Suppressor macrophage treated with lipopolysaccharide for 1 hour (primary cell): ENCODE data around the gene HGFAC.
"Not testable (repeated sequence)": the region's sequence is repeated elsewhere in the genome, so short reads cannot be mapped to it uniquely, and the experiment has no call there.

Source experiments
- DNase-seq, 3 donors: peaks; one replicate each; pipeline ENCODE4 v3.0.0-alpha.2; 2020 to 2022

Gene HGFAC

GRCh38 chr4:3444351-3445110 is 2.8 kb downstream of the HGFAC start:
- no peak for DNase-seq

GRCh38 chr4:3445111-3445820 is 3.5 kb downstream of the HGFAC start:
- DNase-seq = no peak

- DNase-seq = no peak
Observed at GRCh38 chr4:3445829-3446545, 4.2 kb downstream of the HGFAC start.

- DNase-seq = no peak
Observed at GRCh38 chr4:3446631-3447320, 5.0 kb downstream of the HGFAC start.

- no peak for DNase-seq
Observed at GRCh38 chr4:3447431-3448395, 5.9 kb downstream of the HGFAC start.

- DNase-seq = no peak
Observed at GRCh38 chr4:3449047-3449573, 7.3 kb downstream of the HGFAC start.

- no peak for DNase-seq
Observed at GRCh38 chr4:3449574-3450534, 8.1 kb downstream of the HGFAC start.

- DNase-seq = no peak
Observed at GRCh38 chr4:3450643-3451042, 8.9 kb downstream of the HGFAC start.

- peak in 1 of 3 donors; percentile 28 for DNase-seq
Observed at GRCh38 chr4:3451956-3452355, 10.2 kb downstream of the HGFAC start.

- DNase-seq = peak in 2 of 3 donors; percentile 9 to 26
Observed at GRCh38 chr4:3452376-3452775, 10.6 kb downstream of the HGFAC start.

GRCh38 chr4:3455596-3455995 is 13.8 kb downstream of the HGFAC start:
- DNase-seq = not testable (repeated sequence)

- no peak for DNase-seq
Observed at GRCh38 chr4:3458371-3458770, 16.6 kb downstream of the HGFAC start.

- not testable (repeated sequence) for DNase-seq
Observed at GRCh38 chr4:3459156-3459555, 17.4 kb downstream of the HGFAC start.

GRCh38 chr4:3460926-3461325 is 19.2 kb downstream of the HGFAC start:
- no peak for DNase-seq

GRCh38 chr4:3461515-3462291 is 19.9 kb downstream of the HGFAC start:
- DNase-seq = no peak

- DNase-seq = no peak
Observed at GRCh38 chr4:3462321-3462789, 20.6 kb downstream of the HGFAC start.

GRCh38 chr4:3462790-3463415 is 21.1 kb downstream of the HGFAC start, which contains the start of gene DOK7:
DOK7 (plus strand) TSS chr4:3463306; CDS start chr4:3463376, 70 bp downstream.
- DNase-seq = peak in 2 of 3 donors; percentile 32 to 62

GRCh38 chr4:3463556-3464348 is 22.0 kb downstream of the HGFAC start:
- no peak for DNase-seq
